HG02759 (cell line): ENCODE data around the gene NKAIN2.
A peak's percentile ranks its signal among the peaks of the same experiment; 100 is the strongest.
"Not testable (repeated sequence)": the region's sequence is repeated elsewhere in the genome, so short reads cannot be mapped to it uniquely, and the experiment has no call there.

Experiments used
- ATAC-seq: cut with Tn5 transposase; IDR thresholded peaks from one replicate; pipeline ENCODE4 v1.9.1; 2021; ENCODE audit warnings: mild to moderate bottlenecking, moderate library complexity; ENCODE audit not compliant: unreplicated experiment

Gene NKAIN2

GRCh38 chr6:124022051-124022450 is 218.4 kb downstream of the NKAIN2 start:
- not testable (repeated sequence) for ATAC-seq

GRCh38 chr6:124022641-124023040 is 219.0 kb downstream of the NKAIN2 start:
- ATAC-seq = no peak

GRCh38 chr6:124026694-124027093 is 223.0 kb downstream of the NKAIN2 start:
- ATAC-seq = peak; percentile 54

GRCh38 chr6:124027392-124027791 is 223.7 kb downstream of the NKAIN2 start:
- ATAC-seq = no peak

GRCh38 chr6:124028117-124028516 is 224.5 kb downstream of the NKAIN2 start:
- ATAC-seq = no peak

- ATAC-seq = no peak
These were observed 225.9 kb downstream of the NKAIN2 start for GRCh38 chr6:124029567-124029966.

- no peak for ATAC-seq
These were observed 229.8 kb downstream of the NKAIN2 start for GRCh38 chr6:124033501-124033900.

- no peak for ATAC-seq
These were observed 232.7 kb downstream of the NKAIN2 start for GRCh38 chr6:124036384-124036783.

- ATAC-seq = peak; percentile 83
These were observed 237.0 kb downstream of the NKAIN2 start for GRCh38 chr6:124040655-124041054.

GRCh38 chr6:124052120-124052519 is 248.5 kb downstream of the NKAIN2 start:
- no peak for ATAC-seq

GRCh38 chr6:124053315-124053714 is 249.7 kb downstream of the NKAIN2 start:
- no peak for ATAC-seq

- ATAC-seq = no peak
These were observed 250.4 kb downstream of the NKAIN2 start for GRCh38 chr6:124054034-124054433.

GRCh38 chr6:124055395-124055794 is 251.7 kb downstream of the NKAIN2 start:
- no peak for ATAC-seq

- ATAC-seq = no peak
These were observed 252.3 kb downstream of the NKAIN2 start for GRCh38 chr6:124055963-124056362.

- ATAC-seq = no peak
These were observed 253.0 kb downstream of the NKAIN2 start for GRCh38 chr6:124056407-124057334.

GRCh38 chr6:124057461-124057860 is 253.8 kb downstream of the NKAIN2 start:
- no peak for ATAC-seq

GRCh38 chr6:124064317-124065113 is 260.9 kb downstream of the NKAIN2 start:
- ATAC-seq = no peak

- ATAC-seq = no peak
These were observed 262.6 kb downstream of the NKAIN2 start for GRCh38 chr6:124066269-124066668.

GRCh38 chr6:124066946-124067552 is 263.4 kb downstream of the NKAIN2 start:
- ATAC-seq = no peak

GRCh38 chr6:124069230-124069950 is 265.7 kb downstream of the NKAIN2 start:
- ATAC-seq = no peak

GRCh38 chr6:124073021-124073420 is 269.4 kb downstream of the NKAIN2 start:
- no peak for ATAC-seq
